Measurements from ENCODE around the gene CD164L2. TPM values are rescaled to one million over a fixed set of nuclear protein-coding genes. Genes with fewer than 3 reads are reported as not detected.

CD164L2 gene
- total RNA-seq, 4 donors from 2014 or later, result not detected

GRCh38 chr1:27353629-27354028 lies 29.5 kb downstream of the CD164L2 start:
- peaks cover 47 to 62% (median 59%) of the 10 kb centered on the region in 4 donors for H3K36me3 ChIP-seq
- H3K27me3 ChIP-seq, result peaks cover 0 to 26% (median 7%) of the 10 kb centered on the region in 4 donors
- no peak for DNase-seq (ENCODE audit: extremely low spot score)
- no peak for TF ChIP-seq POLR2AphosphoS5 (IDR thresholded peaks at IDR 0.05)
- TF ChIP-seq EP300 (IDR thresholded peaks at IDR 0.05), result no peak
- no peak for TF ChIP-seq CTCF (IDR thresholded peaks at IDR 0.05)
- TF ChIP-seq POLR2A (IDR thresholded peaks at IDR 0.05; ENCODE audit: low read depth), result no peak
- no peak overlapping the region for H3K27ac ChIP-seq (replicated peaks in 1 of 4)
- intact Hi-C loops (cut with DNase I), result no loop called here
- H3K9me3 ChIP-seq, result no peaks in the 10 kb centered on the region
- H3K4me1 ChIP-seq, result peaks cover 31 to 48% (median 45%) of the 10 kb centered on the region in 4 donors
- WGBS, result 90% methylated on average over 3 of the region's 3 CpGs
- no peak overlapping the region for H3K4me3 ChIP-seq

GRCh38 chr1:27353166-27353565 lies 30.0 kb downstream of the CD164L2 start:
- Histone ChIP-seq H3K9me3 (no peaks in the 10 kb centered on the region), H3K36me3 (peaks cover 43 to 57% (median 54%) of the 10 kb centered on the region in 4 donors), H3K27ac (replicated peaks in 1 of 4) (no peak overlapping the region), H3K4me1 (peaks cover 31 to 45% (median 43%) of the 10 kb centered on the region in 4 donors), H3K4me3 (no peak overlapping the region), H3K27me3 (peaks cover 0 to 28% (median 7%) of the 10 kb centered on the region in 4 donors)
- TF ChIP-seq POLR2AphosphoS5 (IDR thresholded peaks at IDR 0.05) (no peak), POLR2A (IDR thresholded peaks at IDR 0.05; ENCODE audit: low read depth) (no peak), CTCF (IDR thresholded peaks at IDR 0.05) (no peak), EP300 (IDR thresholded peaks at IDR 0.05) (no peak)
- WGBS, result 90% methylated on average over 10 of the region's 13 CpGs
- no peak for DNase-seq (ENCODE audit: extremely low spot score)
- intact Hi-C loops (cut with DNase I), result no loop called here

- 65% methylated on average over 6 of the region's 8 CpGs for WGBS
- no peak for TF ChIP-seq POLR2AphosphoS5 (IDR thresholded peaks at IDR 0.05)
- no peak for TF ChIP-seq CTCF (IDR thresholded peaks at IDR 0.05)
- no peak for TF ChIP-seq EP300 (IDR thresholded peaks at IDR 0.05)
- TF ChIP-seq POLR2A (IDR thresholded peaks at IDR 0.05; ENCODE audit: low read depth), result no peak
- no peak for DNase-seq (ENCODE audit: extremely low spot score)
- Histone ChIP-seq H3K4me3 (peak overlapping the region; percentile 53 to 59 (median 56)), H3K9me3 (no peaks in the 10 kb centered on the region), H3K27me3 (peaks cover 0 to 40% (median 7%) of the 10 kb centered on the region in 4 donors), H3K4me1 (peaks cover 23 to 32% (median 30%) of the 10 kb centered on the region in 4 donors), H3K27ac (replicated peaks in 1 of 4) (peak overlapping the region in 3 of 4 donors; percentile 43 to 52 (median 49)), H3K36me3 (peaks cover 32 to 42% (median 39%) of the 10 kb centered on the region in 4 donors)
- intact Hi-C loops (cut with DNase I), result no loop called here
Measured at GRCh38 chr1:27351541-27352107, 31.5 kb downstream of the CD164L2 start.

- intact Hi-C loops (cut with DNase I), result no loop called here
- WGBS, result 42% methylated on average over 34 of the region's 62 CpGs
- Histone ChIP-seq H3K36me3 (peaks cover 25 to 35% (median 32%) of the 10 kb centered on the region in 4 donors), H3K27ac (replicated peaks in 1 of 4) (peak overlapping the region in 3 of 4 donors; percentile 43 to 52 (median 49)), H3K9me3 (no peaks in the 10 kb centered on the region), H3K4me1 (peaks cover 23 to 32% (median 30%) of the 10 kb centered on the region in 4 donors), H3K27me3 (peaks cover 0 to 40% (median 7%) of the 10 kb centered on the region in 4 donors), H3K4me3 (peak overlapping the region; percentile 53 to 59 (median 56))
- DNase-seq (ENCODE audit: extremely low spot score), result no peak
- no peak for TF ChIP-seq EP300 (IDR thresholded peaks at IDR 0.05)
- TF ChIP-seq POLR2AphosphoS5 (IDR thresholded peaks at IDR 0.05), result peak in 1 of 2 donors; percentile 8
Measured at GRCh38 chr1:27350663-27351540, 32.2 kb downstream of the CD164L2 start.
